Limb (tissue), 2 donors: ENCODE results near the gene FXYD7.
"Not testable (repeated sequence)": the region's sequence is repeated elsewhere in the genome, so short reads cannot be mapped to it uniquely, and the experiment has no call there.

Experiments used
- DNase-seq, 2 donors: peaks; one replicate each; pipeline ENCODE4 v3.0.0-alpha.2; 2016; ENCODE audit errors: extremely low spot score in 2 of 2

FXYD7 gene

GRCh38 chr19:35126624-35126959 is 16.5 kb upstream of the FXYD7 start:
- DNase-seq: no peak

GRCh38 chr19:35127871-35128270 is 15.2 kb upstream of the FXYD7 start:
- DNase-seq: no peak

DNA sequence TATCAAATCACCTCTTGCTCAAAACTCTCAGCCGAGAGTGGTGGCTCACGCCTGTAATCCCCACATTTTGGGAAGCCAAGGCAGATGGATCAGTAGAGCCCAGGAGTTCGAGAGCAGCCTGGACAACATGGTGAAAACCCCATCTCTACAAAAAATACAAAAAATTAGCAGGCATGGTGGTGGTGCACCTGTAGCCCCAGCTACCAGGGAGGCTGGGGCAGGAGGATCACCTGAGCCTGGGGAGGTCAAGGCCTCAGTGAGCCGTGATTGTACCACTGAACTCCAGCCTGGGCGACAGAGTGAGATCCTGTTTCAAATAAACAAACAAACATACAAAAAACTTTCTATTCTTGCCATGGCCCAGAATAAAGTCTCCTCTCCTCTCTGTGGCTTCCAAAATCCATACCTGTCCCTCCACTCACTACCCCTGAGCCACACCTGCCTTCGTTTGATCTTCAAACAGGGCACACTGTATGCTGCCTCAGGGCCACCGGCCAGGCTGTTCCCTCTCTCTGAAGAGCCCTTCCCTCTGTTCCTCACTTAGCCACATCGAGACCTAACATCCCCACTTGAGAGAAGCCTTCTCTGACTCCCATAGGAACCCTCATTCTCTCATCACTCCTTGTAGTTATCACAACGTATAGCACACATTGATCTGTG is 14.5 kb upstream of the FXYD7 start:
- no peak for DNase-seq

DNA sequence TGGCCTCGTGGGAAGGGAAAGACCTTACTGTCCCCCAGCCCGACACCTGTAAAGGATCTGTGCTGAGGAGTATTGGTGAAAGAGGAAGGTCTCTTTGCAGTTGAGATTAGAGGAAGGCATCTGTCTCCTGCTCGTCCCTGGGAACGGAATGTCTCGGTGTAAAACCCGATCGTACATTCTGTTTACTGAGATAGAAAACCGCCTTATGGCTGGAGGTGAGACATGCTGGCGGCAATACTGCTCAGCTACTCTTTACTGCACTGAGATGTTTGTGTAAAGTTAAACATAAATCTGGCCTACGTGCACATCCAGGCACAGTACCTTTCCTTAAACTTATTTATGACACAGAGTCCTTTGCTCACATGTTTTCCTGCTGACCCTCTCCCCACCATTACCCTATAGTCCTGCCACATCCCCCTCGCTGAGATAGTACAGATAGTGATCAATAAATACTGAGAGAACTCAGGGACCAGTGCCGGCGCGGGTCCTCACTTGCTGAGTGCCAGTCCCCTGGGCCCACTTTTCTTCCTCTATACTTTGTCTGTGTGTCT is 13.3 kb upstream of the FXYD7 start:
- DNase-seq: not testable (repeated sequence)

DNA sequence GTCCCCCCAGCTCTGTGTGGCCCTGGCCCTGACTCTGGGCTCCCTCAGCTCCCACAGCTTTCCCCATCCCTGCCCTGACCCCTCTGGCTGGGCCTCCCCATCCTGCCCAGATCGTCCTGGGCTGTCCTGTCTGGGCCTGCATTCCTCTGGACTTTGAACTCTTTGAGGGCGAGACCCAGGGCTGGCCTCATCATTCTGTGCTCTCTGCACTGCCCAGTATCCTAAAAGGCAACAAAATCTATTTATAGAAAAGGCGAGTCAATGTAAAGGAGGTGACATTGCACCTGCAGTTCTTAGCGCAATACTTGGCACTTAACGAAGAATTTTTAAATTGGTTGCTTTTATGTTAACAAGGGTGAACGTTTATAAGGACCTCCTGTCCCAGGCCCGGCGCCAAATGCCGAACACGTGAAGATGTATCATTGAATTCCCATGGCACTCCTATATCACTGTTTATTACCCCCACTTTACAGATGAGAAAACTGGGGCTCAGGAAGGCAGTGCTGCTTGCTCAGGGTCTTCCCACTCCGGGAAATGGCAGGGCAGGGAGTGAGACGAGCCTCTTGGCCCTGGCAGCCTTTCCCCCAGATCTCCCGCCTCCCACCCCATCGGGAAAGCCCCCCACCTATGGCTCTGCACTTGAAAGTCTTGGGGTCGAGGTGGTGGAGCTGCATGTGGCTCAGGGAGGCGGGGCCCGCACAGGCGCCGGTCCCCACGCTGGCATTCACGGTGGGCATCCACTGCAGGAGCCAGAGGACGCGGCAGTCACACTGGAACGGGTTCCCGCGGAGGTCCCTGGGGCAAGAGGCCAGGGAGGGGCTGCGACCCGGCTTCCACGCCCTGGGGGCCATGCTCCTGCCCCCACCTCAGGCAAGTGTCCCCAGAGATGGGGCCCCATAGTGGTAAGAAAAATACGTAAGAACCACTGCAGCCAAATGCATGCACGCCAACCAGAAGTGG is 12.0 kb upstream of the FXYD7 start:
- no peak for DNase-seq

- no peak for DNase-seq
Observed at GRCh38 chr19:35132254-35132653, 10.8 kb upstream of the FXYD7 start.

DNA sequence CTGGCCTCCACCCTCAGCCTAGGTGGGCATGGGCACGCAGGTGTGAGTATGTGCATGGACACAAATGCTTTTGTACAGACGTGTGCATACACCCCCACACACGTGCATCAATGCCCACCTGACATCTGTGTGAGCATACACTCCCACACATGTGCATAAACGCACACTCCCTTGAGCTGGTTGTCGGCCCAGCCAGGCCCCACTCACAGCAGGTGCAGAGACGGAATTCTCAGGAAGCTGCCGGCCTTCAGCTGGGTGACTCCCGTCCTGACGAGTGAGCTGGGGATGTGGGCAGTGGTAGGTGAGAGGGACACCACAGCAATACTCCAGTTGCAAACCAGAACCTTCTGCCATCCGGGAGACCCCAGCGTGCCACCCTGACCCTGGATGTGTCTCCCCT is 9.2 kb upstream of the FXYD7 start:
- no peak for DNase-seq

- no peak for DNase-seq
Observed at GRCh38 chr19:35134601-35135242, 8.3 kb upstream of the FXYD7 start, which contains the start of gene LGI4. TSS of gene LGI4 (minus strand) at chr19:35135059. CDS start at chr19:35134680, 379 bp downstream.

GRCh38 chr19:35135389-35135909 is 7.6 kb upstream of the FXYD7 start:
- peak; percentile 82 to 92 for DNase-seq

- no peak for DNase-seq
Observed at GRCh38 chr19:35136231-35136630, 6.8 kb upstream of the FXYD7 start.

DNA sequence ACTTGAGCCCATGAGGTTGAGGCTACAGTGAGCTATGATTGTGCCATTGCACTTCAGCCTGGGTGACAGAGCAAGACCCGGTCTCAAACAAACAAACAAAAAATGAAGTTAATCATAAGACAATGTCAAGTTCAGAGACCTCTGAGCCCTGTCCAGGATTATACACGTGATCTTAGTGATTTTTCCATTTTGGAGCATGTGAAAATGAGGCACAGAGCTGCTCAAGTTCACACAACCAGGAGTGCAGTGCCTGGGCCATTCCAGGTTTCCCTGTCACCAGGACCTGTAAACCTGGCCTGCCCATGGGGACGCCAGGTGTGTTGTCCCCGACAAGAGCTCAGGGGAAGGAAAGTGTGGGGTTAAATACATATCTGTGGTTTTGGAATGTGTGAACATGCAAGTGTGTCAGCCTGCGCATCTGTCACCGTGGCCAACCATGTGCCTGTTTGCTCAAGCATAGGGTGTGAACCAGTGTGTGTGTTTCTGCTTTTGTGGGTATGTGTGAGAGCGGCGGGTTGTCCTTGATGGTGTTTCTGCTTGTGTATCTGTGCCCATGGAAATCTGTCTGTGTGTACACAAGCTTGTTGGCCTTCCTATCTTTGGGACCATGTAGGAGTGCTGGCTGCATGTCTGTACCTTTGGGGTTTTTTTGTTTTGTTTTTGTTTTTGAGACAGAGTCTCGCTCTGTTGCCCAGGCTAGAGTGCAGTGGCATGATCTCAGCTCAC is 5.9 kb upstream of the FXYD7 start:
- DNase-seq: no peak

- peak in 1 of 2 donors; percentile 70 for DNase-seq
Observed at GRCh38 chr19:35138305-35138892, 4.7 kb upstream of the FXYD7 start, which contains the start of gene FXYD1. TSS of gene FXYD1 (plus strand) at chr19:35138824. CDS start at chr19:35140080, 1,256 bp downstream.

GRCh38 chr19:35140207-35140961 is 2.7 kb upstream of the FXYD7 start:
- no peak for DNase-seq

- DNase-seq: peak; percentile 68 to 95
Observed at GRCh38 chr19:35140962-35141836, 1.9 kb upstream of the FXYD7 start.

DNA sequence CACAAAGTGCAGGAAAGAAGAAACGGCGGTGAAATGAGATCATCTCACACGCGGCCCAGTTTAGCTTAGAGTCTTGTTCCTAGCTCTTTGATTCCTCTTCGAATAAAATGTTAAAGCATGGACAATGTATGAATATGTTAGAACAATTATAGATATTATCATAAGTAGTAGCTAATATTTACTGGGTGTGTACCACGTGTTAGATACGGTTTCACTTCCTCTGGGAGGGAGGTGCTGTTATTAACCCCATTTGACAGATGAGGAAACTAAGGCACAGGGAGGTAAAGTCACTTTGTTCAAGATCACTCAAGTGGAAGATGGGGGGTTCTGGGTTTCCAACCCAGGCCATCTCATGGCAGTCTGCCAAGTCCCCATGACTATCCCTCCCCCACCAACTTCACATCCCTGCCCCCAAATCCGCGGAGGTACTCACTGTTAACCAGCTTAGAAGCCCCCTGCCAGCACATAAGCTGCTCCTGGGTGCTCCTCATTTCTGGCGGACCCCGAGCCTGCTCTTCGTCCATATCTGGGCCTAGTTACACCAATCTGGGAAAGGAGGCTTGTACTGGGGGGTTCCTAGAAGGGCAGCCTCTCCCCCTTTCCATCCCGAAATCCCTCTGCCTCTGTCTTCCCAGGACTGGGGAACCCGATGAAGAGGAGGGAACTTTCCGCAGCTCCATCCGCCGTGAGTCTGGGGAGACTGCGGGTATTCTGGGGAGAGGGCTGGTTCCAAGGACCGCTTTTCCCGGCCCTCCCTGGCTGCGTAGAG is 1.0 kb upstream of the FXYD7 start:
- no peak for DNase-seq

GRCh38 chr19:35142606-35143230 is 337 bp upstream of the FXYD7 start:
- peak in 1 of 2 donors; percentile 85 for DNase-seq

DNA sequence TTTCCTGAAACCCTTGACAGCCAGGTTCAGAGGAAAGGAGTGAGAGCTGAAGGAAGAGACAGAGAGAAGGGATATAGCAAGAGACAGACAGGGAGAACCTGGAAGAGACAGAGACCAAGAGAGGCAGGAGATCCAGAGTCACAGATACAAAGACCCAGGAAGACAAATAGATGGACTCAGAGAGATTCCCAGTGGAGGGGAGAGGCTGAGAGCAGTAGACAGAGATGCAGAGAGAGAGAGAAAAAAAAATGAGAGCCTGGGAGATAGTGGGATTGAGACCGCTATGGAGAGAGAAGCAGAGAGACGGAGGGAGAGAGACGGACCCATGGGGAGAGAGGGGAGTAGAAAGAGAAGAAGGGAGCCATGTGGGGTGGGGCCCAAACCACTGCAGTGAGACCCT is 763 bp downstream of the FXYD7 start:
- DNase-seq: no peak

DNA sequence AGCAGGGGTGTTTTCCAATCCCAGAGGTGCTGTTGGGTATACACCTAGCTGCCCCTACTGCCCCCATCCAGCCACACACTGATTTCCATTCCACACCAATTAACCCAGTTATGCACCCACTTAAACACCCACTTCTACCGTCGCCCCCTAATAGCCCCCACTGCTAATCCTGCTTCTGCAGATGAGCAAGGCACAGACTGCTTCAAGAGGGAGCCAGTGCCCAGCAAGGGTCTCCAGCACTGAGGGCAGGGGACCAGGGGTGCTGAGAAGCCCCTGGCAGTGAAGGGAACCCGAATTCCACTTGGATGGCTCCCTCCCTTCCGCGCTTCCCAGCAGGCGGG is 1.2 kb downstream of the FXYD7 start:
- DNase-seq: no peak
